Cardiac muscle cell (in vitro differentiated cells and primary cell): ENCODE measurements around the gene VSTM2L. TPM values are rescaled to one million over a fixed set of nuclear protein-coding genes. Genes with fewer than 3 reads are reported as not detected.

Source experiments
- DNase-seq, 2 donors: peaks; one replicate each; pipeline versions ENCODE4 v3.0.0 to v3.0.0-alpha.2; 2010 to 2017; ENCODE audit warnings: low read depth in 1 of 2, low spot score in 1 of 2
- H3K27ac ChIP-seq: fragments of 200-600 bp; sonication (generic); 2 replicates; pipeline ENCODE4 v1.5.1; 2016
- H3K27me3 ChIP-seq: fragments of 200-600 bp; sonication (generic); 2 replicates; pipeline ENCODE4 v1.6.0; 2016; ENCODE audit warnings: control low read depth
- H3K36me3 ChIP-seq: fragments of 200-600 bp; sonication (generic); 2 replicates; pipeline ENCODE4 v1.5.1; 2016; ENCODE audit warnings: control low read depth
- H3K4me1 ChIP-seq: fragments of 200-600 bp; sonication (generic); 2 replicates; pipeline ENCODE4 v1.8.1; 2017; ENCODE audit warnings: low read depth, mild to moderate bottlenecking, mixed run types
- H3K4me3 ChIP-seq: fragments of 200-600 bp; sonication (generic); 2 replicates; pipeline ENCODE4 v1.5.1; 2016; ENCODE audit warnings: mild to moderate bottlenecking
- H3K9me3 ChIP-seq: fragments of 200-600 bp; sonication (generic); 2 replicates; pipeline ENCODE4 v1.5.1; 2017; ENCODE audit warnings: low read depth, mild to moderate bottlenecking, control low read depth
- CTCF ChIP-seq: IDR thresholded peaks from 2 replicates; pipeline ENCODE4 v1.5.1; 2012; ENCODE audit warnings: low read depth, mild to moderate bottlenecking, low read length
- polyA plus RNA-seq: library from polyadenylated mRNA; unstranded; fragments of >200 nt; fragmentation: Nextera tagmentation; extraction: Ambion mirVana; gene quantifications from 2 replicates; pipeline ENCODE4 v1.2.1, GENCODE V29; 2016
- total RNA-seq: library from RNA; depleted of rRNA; stranded (reverse); fragments of >200 nt; gene quantifications from 2 replicates; pipeline ENCODE4 v1.2.3, GENCODE V29; 2016

Gene VSTM2L
- total and polyA plus RNA-seq, 2 experiments from 2014 or later, result 83.4 to 321 TPM

GRCh38 chr20:37946946-37947345 lies 44.0 kb downstream of the VSTM2L start:
- Histone ChIP-seq H3K4me3 (no peak overlapping the region), H3K36me3 (no peaks in the 10 kb centered on the region), H3K27me3 (no peaks in the 10 kb centered on the region), H3K4me1 (no peaks in the 10 kb centered on the region), H3K9me3 (no peaks in the 10 kb centered on the region), H3K27ac (no peak overlapping the region)
- TF ChIP-seq CTCF, result no peak
- DNase-seq, result no peak

DNA sequence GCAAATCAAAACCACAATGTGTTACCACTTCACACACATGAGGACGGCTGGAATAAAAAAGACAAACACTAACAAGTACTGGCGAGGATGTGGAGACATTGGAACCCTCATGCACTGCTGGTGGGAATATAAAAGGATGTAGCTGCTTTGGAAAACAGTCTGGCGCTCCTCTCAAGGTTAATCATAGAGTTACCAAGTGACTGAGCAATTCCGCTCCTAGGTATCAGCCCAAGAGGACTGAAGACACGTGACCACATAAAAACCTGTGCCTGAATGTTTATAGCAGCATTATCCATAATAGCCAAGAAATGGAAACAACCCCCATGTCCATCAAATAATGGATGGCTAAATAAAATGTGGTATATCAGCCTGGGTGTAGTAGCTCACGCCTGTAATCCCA lies 45.0 kb downstream of the VSTM2L start:
- Histone ChIP-seq H3K36me3 (no peaks in the 10 kb centered on the region), H3K4me3 (no peak overlapping the region), H3K9me3 (no peaks in the 10 kb centered on the region), H3K27me3 (no peaks in the 10 kb centered on the region), H3K4me1 (no peaks in the 10 kb centered on the region), H3K27ac (no peak overlapping the region)
- no peak for DNase-seq
- no peak for TF ChIP-seq CTCF

- H3K4me1 ChIP-seq, result no peaks in the 10 kb centered on the region
- TF ChIP-seq CTCF, result no peak
Observed at GRCh38 chr20:37948956-37949355, 46.0 kb downstream of the VSTM2L start.

DNA sequence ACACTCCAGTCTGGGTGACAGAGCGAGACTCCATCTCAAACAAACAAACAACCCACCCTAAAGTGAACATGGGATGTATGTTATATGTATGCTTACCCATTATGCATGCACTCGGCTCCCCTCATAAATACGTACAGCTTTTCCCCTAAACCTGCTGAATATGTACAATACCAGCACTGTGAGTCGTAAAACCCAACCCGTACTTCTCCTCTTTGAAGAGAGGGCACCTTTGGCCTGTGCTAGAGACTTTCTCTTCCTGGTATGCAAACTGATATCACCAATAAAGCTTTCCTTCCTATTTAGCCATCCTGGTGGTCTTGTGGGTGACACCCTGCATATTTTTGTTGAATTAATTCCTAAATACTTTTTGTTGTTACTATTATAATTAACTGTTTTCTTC lies 51.3 kb downstream of the VSTM2L start:
- no peaks in the 10 kb centered on the region for H3K4me1 ChIP-seq
- H3K9me3 ChIP-seq, result no peaks in the 10 kb centered on the region
- DNase-seq, result no peak
- no peak overlapping the region for H3K4me3 ChIP-seq
- H3K36me3 ChIP-seq, result no peaks in the 10 kb centered on the region
- no peaks in the 10 kb centered on the region for H3K27me3 ChIP-seq
- H3K27ac ChIP-seq, result no peak overlapping the region
- no peak for TF ChIP-seq CTCF

More at GRCh38 chr20:37948956-37949355, 46.0 kb downstream of the VSTM2L start:
- Histone ChIP-seq H3K27ac (no peak overlapping the region), H3K27me3 (no peaks in the 10 kb centered on the region), H3K4me3 (no peak overlapping the region), H3K36me3 (no peaks in the 10 kb centered on the region), H3K9me3 (no peaks in the 10 kb centered on the region)
- no peak for DNase-seq

GRCh38 chr20:37954626-37955025 lies 51.7 kb downstream of the VSTM2L start:
- TF ChIP-seq CTCF, result no peak
- Histone ChIP-seq H3K4me3 (no peak overlapping the region), H3K36me3 (no peaks in the 10 kb centered on the region), H3K4me1 (no peaks in the 10 kb centered on the region), H3K27me3 (no peaks in the 10 kb centered on the region), H3K9me3 (no peaks in the 10 kb centered on the region), H3K27ac (no peak overlapping the region)
- DNase-seq, result no peak

- TF ChIP-seq CTCF, result no peak
- no peaks in the 10 kb centered on the region for H3K27me3 ChIP-seq
- H3K27ac ChIP-seq, result no peak overlapping the region
- H3K4me3 ChIP-seq, result no peak overlapping the region
- no peaks in the 10 kb centered on the region for H3K4me1 ChIP-seq
- H3K9me3 ChIP-seq, result no peaks in the 10 kb centered on the region
- H3K36me3 ChIP-seq, result no peaks in the 10 kb centered on the region
- DNase-seq, result no peak
Observed at GRCh38 chr20:37955511-37955910, 52.6 kb downstream of the VSTM2L start.
